Central memory CD8-positive, alpha-beta T cell (primary cell): ENCODE measurements around the gene ZKSCAN4.

ENCODE experiments used
- ATAC-seq: fragments of 150-1000 bp; cut with Tn5 transposase; replicated peaks from 2 replicates; pipeline ENCODE4 v1.10.0; 2022; ENCODE audit warnings: mild to moderate bottlenecking, moderate FRiP score, moderate number of reproducible peaks; ENCODE audit not compliant: poor library complexity, severe bottlenecking; ENCODE audit errors: extremely low read depth
- DNase-seq, 2 donors: peaks; one replicate each; pipeline ENCODE4 v3.0.0; 2021; ENCODE audit warnings: low spot score in 2 of 2
- H3K27ac Mint-ChIP-seq: one replicate; pipeline ENCODE4 v1.8.0; 2022; ENCODE audit warnings: low read depth, mild to moderate bottlenecking, moderate library complexity, mixed read lengths
- H3K27me3 Mint-ChIP-seq: one replicate; pipeline ENCODE4 v1.8.0; 2022; ENCODE audit warnings: mixed read lengths
- H3K36me3 Mint-ChIP-seq: one replicate; pipeline ENCODE4 v1.8.0; 2022; ENCODE audit warnings: mild to moderate bottlenecking, moderate library complexity, mixed read lengths; ENCODE audit not compliant: insufficient read depth
- H3K4me1 Mint-ChIP-seq: one replicate; pipeline ENCODE4 v1.8.0; 2022; ENCODE audit warnings: mixed read lengths
- H3K4me3 Mint-ChIP-seq: one replicate; pipeline ENCODE4 v1.8.0; 2022; ENCODE audit warnings: mild to moderate bottlenecking, moderate library complexity, mixed read lengths
- H3K9me3 Mint-ChIP-seq: one replicate; pipeline ENCODE4 v1.8.0; 2022; ENCODE audit warnings: mixed read lengths

Gene ZKSCAN4

GRCh38 chr6:28266962-28267694 is 15.1 kb upstream of the ZKSCAN4 start, which contains the start of gene ZSCAN26:
ZSCAN26 (plus strand) TSS chr6:28267143; CDS start chr6:28271920, 4,777 bp downstream.
- H3K9me3 Mint-ChIP-seq: no peaks in the 10 kb centered on the region
- ATAC-seq: peak; percentile 98
- H3K4me3 Mint-ChIP-seq: no peak within 1 kb of the TSS
- no peaks in the 10 kb centered on the region for H3K27me3 Mint-ChIP-seq
- no peaks in the 10 kb centered on the region for H3K4me1 Mint-ChIP-seq
- no peak within 1 kb of the TSS for H3K27ac Mint-ChIP-seq
- peak; percentile 83 to 88 for DNase-seq
- peaks cover 7% of the 10 kb centered on the region for H3K36me3 Mint-ChIP-seq

DNA sequence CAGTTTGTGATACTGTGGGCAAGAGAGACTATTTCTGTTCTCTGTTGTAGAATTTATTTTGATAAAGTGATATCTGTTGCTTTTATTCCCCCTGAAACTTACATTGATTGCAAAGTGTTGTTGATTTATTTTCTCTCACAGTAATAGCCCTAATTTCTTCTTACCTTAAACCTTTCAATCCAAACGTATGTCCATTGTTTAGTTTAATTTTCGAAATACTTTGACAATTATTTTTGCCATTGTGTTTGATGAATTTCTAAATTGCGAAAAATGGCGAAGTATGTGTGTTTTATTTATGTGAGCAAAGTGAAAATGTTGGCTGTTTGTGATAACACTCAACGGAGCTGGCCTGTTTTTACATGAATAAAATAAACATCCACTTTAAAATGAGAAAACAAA is 14.5 kb upstream of the ZKSCAN4 start:
- no peak for DNase-seq
- no peak overlapping the region for H3K4me3 Mint-ChIP-seq
- H3K9me3 Mint-ChIP-seq: no peaks in the 10 kb centered on the region
- no peaks in the 10 kb centered on the region for H3K4me1 Mint-ChIP-seq
- H3K36me3 Mint-ChIP-seq: peaks cover 2% of the 10 kb centered on the region
- peaks cover 3% of the 10 kb centered on the region for H3K27me3 Mint-ChIP-seq
- no peak overlapping the region for H3K27ac Mint-ChIP-seq
- ATAC-seq: no peak

DNA sequence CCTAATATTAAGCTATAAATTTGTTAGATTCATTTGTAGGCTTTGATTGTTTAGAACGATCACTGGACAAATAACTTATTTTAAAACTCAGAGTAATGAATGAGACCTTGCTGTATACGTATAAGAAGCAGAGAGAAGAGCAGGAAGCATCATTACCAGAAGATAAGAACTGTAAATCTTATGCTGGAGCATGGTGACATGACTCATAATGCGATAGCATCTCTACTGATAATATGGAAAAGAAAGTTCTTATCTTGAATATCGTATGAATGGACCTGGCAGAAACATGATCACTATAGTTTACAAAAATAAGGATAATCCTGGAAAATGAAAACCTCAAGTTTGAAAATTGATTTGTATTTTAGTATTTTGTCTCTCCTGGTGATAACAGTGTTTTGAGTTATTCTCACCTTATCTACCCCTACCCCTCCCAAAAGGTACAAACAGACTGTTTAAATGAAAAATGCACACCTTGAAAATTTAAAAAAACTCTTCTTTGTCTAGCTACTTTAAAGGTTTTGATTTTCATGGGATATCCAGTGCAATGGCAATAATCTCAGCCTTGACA is 12.8 kb upstream of the ZKSCAN4 start:
- DNase-seq: no peak
- Mint-ChIP-seq H3K9me3 (no peaks in the 10 kb centered on the region), H3K27me3 (peaks cover 14% of the 10 kb centered on the region), H3K36me3 (no peaks in the 10 kb centered on the region), H3K27ac (no peak overlapping the region), H3K4me1 (no peaks in the 10 kb centered on the region), H3K4me3 (no peak overlapping the region)
- no peak for ATAC-seq

- ATAC-seq: no peak
- Mint-ChIP-seq H3K27ac (no peak overlapping the region), H3K27me3 (peaks cover 21% of the 10 kb centered on the region)
Measured at GRCh38 chr6:28263922-28264321, 11.9 kb upstream of the ZKSCAN4 start.

GRCh38 chr6:28258877-28259777 is 7.1 kb upstream of the ZKSCAN4 start, which contains the start of gene NKAPL:
NKAPL (plus strand) TSS chr6:28259297; CDS start chr6:28259372, 75 bp downstream.
- H3K4me1 Mint-ChIP-seq: no peaks in the 10 kb centered on the region
- ATAC-seq (no peak), DNase-seq (no peak)
- peak within 1 kb of the TSS; percentile 14 for H3K4me3 Mint-ChIP-seq
- H3K27me3 Mint-ChIP-seq: peaks cover 33% of the 10 kb centered on the region
- H3K36me3 Mint-ChIP-seq: no peaks in the 10 kb centered on the region
- H3K9me3 Mint-ChIP-seq: no peaks in the 10 kb centered on the region
- H3K27ac Mint-ChIP-seq: no peak within 1 kb of the TSS

More at GRCh38 chr6:28263922-28264321, 11.9 kb upstream of the ZKSCAN4 start:
- H3K36me3 Mint-ChIP-seq: no peaks in the 10 kb centered on the region
- DNase-seq: no peak
- H3K4me1 Mint-ChIP-seq: no peaks in the 10 kb centered on the region
- H3K4me3 Mint-ChIP-seq: no peak overlapping the region
- H3K9me3 Mint-ChIP-seq: no peaks in the 10 kb centered on the region

- Mint-ChIP-seq H3K36me3 (peaks cover under 1% of the 10 kb centered on the region), H3K27me3 (peaks cover 33% of the 10 kb centered on the region), H3K4me1 (peaks cover 8% of the 10 kb centered on the region), H3K9me3 (no peaks in the 10 kb centered on the region), H3K4me3 (no peak overlapping the region), H3K27ac (no peak overlapping the region)
- ATAC-seq (no peak), DNase-seq (no peak)
Measured at GRCh38 chr6:28257042-28257441, 5.0 kb upstream of the ZKSCAN4 start.

DNA sequence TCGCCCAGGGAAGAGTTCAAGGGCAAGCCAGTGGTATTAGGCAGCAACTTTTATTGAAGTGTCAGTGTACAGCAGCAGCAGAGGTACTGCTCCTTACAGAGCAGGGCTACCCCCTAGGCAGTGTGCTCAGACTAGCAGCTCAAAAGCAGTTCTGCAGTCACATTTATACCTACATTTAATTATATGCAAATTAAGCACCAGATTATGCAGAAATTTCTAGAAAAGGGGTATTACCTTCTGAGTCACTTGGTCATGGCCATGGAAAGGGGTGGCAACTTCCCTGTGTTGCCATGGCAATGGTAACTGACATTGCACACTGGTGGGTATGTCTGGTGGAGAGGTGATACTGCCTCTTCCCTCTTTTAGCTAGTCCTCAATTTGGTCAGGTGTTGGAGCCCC is 2.1 kb upstream of the ZKSCAN4 start:
- ATAC-seq: no peak
- peaks cover 24% of the 10 kb centered on the region for H3K4me1 Mint-ChIP-seq
- H3K27ac Mint-ChIP-seq: no peak overlapping the region
- DNase-seq: no peak
- peaks cover 12% of the 10 kb centered on the region for H3K27me3 Mint-ChIP-seq
- H3K4me3 Mint-ChIP-seq: no peak overlapping the region
- peaks cover 1% of the 10 kb centered on the region for H3K36me3 Mint-ChIP-seq
- no peaks in the 10 kb centered on the region for H3K9me3 Mint-ChIP-seq

DNA sequence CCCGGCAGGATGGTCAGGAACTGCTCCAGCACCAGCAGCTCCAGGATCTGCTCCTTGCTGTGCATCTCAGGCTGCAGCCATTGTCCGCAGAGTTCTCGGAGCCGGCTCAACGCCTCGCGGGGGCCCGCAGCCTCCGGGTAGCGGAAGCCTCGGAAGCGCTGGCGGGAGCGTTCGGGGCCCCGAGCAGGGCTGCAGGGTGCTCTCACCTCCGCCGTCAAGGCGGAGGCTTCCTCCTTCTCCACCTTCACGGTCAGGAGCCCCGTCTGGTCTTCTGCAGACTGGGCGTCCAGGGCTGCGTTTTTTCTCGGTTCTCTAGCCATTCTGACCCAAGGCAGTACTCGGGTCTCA is 434 bp downstream of the ZKSCAN4 start:
- DNase-seq: peak in 1 of 2 donors; percentile 22
- H3K9me3 Mint-ChIP-seq: no peaks in the 10 kb centered on the region
- peak overlapping the region; percentile 99 for H3K4me3 Mint-ChIP-seq
- H3K27me3 Mint-ChIP-seq: no peaks in the 10 kb centered on the region
- peak overlapping the region; percentile 58 for H3K27ac Mint-ChIP-seq
- ATAC-seq: peak; percentile 67
- H3K36me3 Mint-ChIP-seq: peaks cover 4% of the 10 kb centered on the region
- peaks cover 24% of the 10 kb centered on the region for H3K4me1 Mint-ChIP-seq

DNA sequence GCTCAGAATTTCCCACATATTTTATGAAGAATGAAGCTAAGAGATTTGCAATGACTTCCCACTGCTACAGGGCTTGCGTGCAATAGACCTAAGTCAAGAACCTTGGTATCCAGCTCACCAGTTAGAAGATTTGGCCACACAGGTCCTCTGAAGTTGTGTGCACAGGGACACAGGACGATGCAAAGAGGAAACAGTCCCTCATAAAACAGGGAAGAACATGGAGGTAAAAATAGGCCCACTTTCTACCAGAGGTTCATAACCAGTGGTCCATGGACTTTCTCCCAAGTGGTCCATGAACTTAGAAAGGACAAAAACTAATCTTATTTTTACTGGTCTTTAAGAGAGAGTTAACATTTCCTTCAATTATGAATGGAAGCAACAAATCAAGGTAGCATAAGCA is 1.3 kb downstream of the ZKSCAN4 start:
- Mint-ChIP-seq H3K27ac (no peak overlapping the region), H3K4me3 (peak overlapping the region; percentile 99), H3K4me1 (peaks cover 24% of the 10 kb centered on the region), H3K9me3 (no peaks in the 10 kb centered on the region), H3K36me3 (peaks cover 11% of the 10 kb centered on the region), H3K27me3 (no peaks in the 10 kb centered on the region)
- DNase-seq (no peak), ATAC-seq (no peak)

- Mint-ChIP-seq H3K27me3 (no peaks in the 10 kb centered on the region), H3K9me3 (no peaks in the 10 kb centered on the region), H3K4me3 (no peak overlapping the region), H3K4me1 (peaks cover 24% of the 10 kb centered on the region), H3K36me3 (peaks cover 16% of the 10 kb centered on the region), H3K27ac (no peak overlapping the region)
- no peak for ATAC-seq
- DNase-seq: no peak
Measured at GRCh38 chr6:28248916-28249315, 3.2 kb downstream of the ZKSCAN4 start.

- H3K27ac Mint-ChIP-seq: no peak overlapping the region
- H3K9me3 Mint-ChIP-seq: no peaks in the 10 kb centered on the region
- DNase-seq (no peak), ATAC-seq (no peak)
- no peaks in the 10 kb centered on the region for H3K27me3 Mint-ChIP-seq
- H3K4me1 Mint-ChIP-seq: peaks cover 12% of the 10 kb centered on the region
- no peak overlapping the region for H3K4me3 Mint-ChIP-seq
- peaks cover 17% of the 10 kb centered on the region for H3K36me3 Mint-ChIP-seq
Measured at GRCh38 chr6:28245206-28245941, 6.7 kb downstream of the ZKSCAN4 start.

DNA sequence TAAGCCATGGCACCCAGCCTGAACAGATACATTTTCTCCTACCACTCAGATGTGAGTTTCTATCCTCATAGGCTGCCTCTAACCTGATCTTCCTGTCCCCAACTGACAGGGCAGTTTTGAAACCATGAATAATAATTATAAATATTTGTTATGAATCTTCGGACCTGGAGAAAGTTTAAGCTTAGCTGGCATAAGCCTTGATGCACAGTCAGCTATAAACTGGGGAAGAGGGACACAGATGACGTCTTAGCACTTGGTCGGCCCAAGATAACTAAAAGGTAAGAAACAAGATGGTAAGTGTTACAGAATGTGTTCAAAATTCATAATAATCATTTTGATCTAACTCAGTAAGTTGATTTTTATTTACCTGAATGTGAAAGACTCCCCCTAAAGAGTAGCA is 8.1 kb downstream of the ZKSCAN4 start:
- Mint-ChIP-seq H3K4me1 (peaks cover 8% of the 10 kb centered on the region), H3K9me3 (no peaks in the 10 kb centered on the region), H3K27me3 (no peaks in the 10 kb centered on the region), H3K4me3 (no peak overlapping the region), H3K36me3 (peaks cover 17% of the 10 kb centered on the region), H3K27ac (no peak overlapping the region)
- DNase-seq: no peak
- no peak for ATAC-seq
